AG10803 (cell line): ENCODE measurements around the gene PROSER1.

Experiments used
- DNase-seq: peaks from one replicate; pipeline ENCODE4 v3.0.0; 2010; ENCODE audit warnings: low read depth
- H3K4me3 ChIP-seq: 2 replicates; pipeline ENCODE4 v1.5.1; 2011; ENCODE audit warnings: mild to moderate bottlenecking, low read length, control low read depth
- TF ChIP-seq, protein P1 (sequence below): conservative IDR thresholded peaks from 2 replicates; pipeline ENCODE4 v1.5.1; 2011; ENCODE audit warnings: mild to moderate bottlenecking, low read length, control low read depth, inconsistent platforms

The PROSER1 gene

DNA sequence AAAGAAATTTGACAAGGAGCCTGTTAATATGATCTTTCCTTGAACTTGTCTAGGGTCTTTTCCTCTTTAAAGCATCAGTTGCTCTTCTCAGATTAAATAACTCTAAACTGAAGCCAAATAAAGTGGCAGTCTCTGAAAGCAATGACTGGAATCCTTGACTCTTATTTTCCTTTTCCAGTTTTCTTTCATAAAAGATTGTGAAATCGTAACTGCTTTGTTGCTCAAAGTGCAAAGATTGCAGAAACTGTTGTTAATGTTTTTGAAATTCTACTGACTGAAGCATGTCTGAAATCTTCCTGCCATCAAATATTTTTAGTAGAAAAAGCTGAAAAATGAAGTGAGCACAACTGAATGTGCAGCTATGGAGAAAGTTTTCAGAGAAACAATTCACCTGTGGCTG, 2.3 kb upstream of the PROSER1 start:
- peak; percentile 15 for DNase-seq
- H3K4me3 ChIP-seq: no peak overlapping the region
- TF ChIP-seq, protein P1, sequence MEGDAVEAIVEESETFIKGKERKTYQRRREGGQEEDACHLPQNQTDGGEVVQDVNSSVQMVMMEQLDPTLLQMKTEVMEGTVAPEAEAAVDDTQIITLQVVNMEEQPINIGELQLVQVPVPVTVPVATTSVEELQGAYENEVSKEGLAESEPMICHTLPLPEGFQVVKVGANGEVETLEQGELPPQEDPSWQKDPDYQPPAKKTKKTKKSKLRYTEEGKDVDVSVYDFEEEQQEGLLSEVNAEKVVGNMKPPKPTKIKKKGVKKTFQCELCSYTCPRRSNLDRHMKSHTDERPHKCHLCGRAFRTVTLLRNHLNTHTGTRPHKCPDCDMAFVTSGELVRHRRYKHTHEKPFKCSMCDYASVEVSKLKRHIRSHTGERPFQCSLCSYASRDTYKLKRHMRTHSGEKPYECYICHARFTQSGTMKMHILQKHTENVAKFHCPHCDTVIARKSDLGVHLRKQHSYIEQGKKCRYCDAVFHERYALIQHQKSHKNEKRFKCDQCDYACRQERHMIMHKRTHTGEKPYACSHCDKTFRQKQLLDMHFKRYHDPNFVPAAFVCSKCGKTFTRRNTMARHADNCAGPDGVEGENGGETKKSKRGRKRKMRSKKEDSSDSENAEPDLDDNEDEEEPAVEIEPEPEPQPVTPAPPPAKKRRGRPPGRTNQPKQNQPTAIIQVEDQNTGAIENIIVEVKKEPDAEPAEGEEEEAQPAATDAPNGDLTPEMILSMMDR: no peak

DNA sequence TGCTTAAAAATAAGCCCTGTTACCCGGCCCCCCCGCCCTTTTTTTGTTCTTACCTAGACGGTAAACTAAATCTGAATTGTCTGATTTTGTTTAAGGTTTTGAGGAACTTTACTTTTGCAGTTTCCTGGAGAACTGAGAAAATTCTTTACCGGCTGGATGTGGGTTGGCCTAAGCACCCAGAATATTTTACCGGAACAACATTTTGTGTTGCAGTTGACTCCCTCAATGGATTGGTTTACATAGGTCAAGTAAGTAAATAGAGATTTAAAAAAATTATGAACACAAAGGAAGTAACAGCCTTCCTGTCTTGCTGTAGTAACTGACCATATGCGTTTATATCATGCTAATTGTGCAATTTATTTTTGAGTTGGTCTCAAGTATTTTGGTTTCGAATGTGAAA, 1.2 kb upstream of the PROSER1 start:
- DNase-seq: peak; percentile 2
- H3K4me3 ChIP-seq: peak overlapping the region; percentile 91
- TF ChIP-seq, protein P1: no peak

GRCh38 chr13:39038569-39039030, 711 bp upstream of the PROSER1 start:
- peak; percentile 33 for DNase-seq
- H3K4me3 ChIP-seq: peak overlapping the region; percentile 91
- TF ChIP-seq, protein P1: no peak

- peak overlapping the region; percentile 91 for H3K4me3 ChIP-seq
- no peak for DNase-seq
- TF ChIP-seq, protein P1: no peak
These were observed 444 bp downstream of the PROSER1 start for GRCh38 chr13:39037410-39037879.

DNA sequence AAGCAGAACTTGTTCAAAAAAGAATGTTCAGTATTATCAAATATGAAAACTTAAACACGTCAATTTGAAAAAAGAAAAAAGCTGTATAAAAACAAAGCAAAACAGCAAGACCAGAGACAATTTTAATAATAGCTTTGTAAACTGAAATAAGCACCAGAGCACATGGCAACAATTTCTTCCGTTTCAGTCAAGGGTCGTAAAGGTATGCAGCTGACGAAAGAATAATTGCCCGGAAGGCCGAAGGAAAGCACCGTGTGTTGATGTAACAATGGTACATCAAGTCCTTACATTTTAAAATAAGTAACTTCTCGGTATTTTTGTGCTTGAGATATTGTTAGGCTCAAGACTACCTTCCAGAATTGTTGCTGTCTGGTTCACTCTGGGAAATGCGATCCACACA, 1.7 kb downstream of the PROSER1 start:
- peak overlapping the region; percentile 91 for H3K4me3 ChIP-seq
- DNase-seq: peak; percentile 5
- TF ChIP-seq, protein P1: no peak

- TF ChIP-seq, protein P1: no peak
- H3K4me3 ChIP-seq: peak overlapping the region; percentile 91
- DNase-seq: no peak
These were observed 2.1 kb downstream of the PROSER1 start for GRCh38 chr13:39035799-39036198.

- TF ChIP-seq, protein P1: no peak
- H3K4me3 ChIP-seq: no peak overlapping the region; the same call in 1 of the 2 replicates
- DNase-seq: no peak
These were observed 2.7 kb downstream of the PROSER1 start for GRCh38 chr13:39035204-39035603.
